PC-9 (cell line): ENCODE measurements around the gene ZDHHC8. TPM values are rescaled to one million over a fixed set of nuclear protein-coding genes. Genes with fewer than 3 reads are reported as not detected.

Experiments
- BruUV-seq: library from RNA; stranded (reverse); fragments of 400-500 nt; replicated peaks from 2 replicates; lab custom pipeline; 2021; lab: Mats Ljungman, UMichigan
- CTCF ChIA-PET: fragments of 300-600 bp; sonication (Branson Sonifier 250); formaldehyde crosslinking; loops from one replicate; lab custom pipeline; 2022; ENCODE audit warnings: antibody characterized with exemption; lab: Charles Lee
- POLR2A ChIA-PET: fragments of 300-600 bp; sonication (Branson Sonifier 250); formaldehyde crosslinking; loops from one replicate; lab custom pipeline; 2022; ENCODE audit warnings: antibody characterized with exemption; ENCODE audit not compliant: unreplicated experiment; lab: Charles Lee
- DNase-seq, 2 experiments: peaks; one replicate each; pipeline versions ENCODE4 v3.0.0 to v3.0.0-alpha.2; 2015 to 2022; ENCODE audit warnings: mixed read lengths in 1 of 2
- H2AFZ ChIP-seq: fragments of 200-600 bp; sonication (generic); 2 replicates; pipeline ENCODE4 v1.8.1; 2017; ENCODE audit warnings: antibody characterized with exemption
- H3F3A ChIP-seq: fragments of 200-600 bp; sonication (generic); 2 replicates; pipeline ENCODE4 v1.8.1; 2017; ENCODE audit warnings: antibody characterized with exemption, mild to moderate bottlenecking, low read depth; ENCODE audit not compliant: insufficient read depth
- H3K27ac ChIP-seq: fragments of 200-600 bp; sonication (generic); 2 replicates; pipeline ENCODE4 v1.6.1; 2016; ENCODE audit warnings: mixed run types
- H3K27me3 ChIP-seq: fragments of 200-600 bp; sonication (generic); 2 replicates; pipeline ENCODE4 v1.6.1; 2016; ENCODE audit warnings: low read depth, mixed run types; ENCODE audit not compliant: insufficient read depth
- H3K36me3 ChIP-seq: fragments of 200-600 bp; sonication (generic); 2 replicates; pipeline ENCODE4 v1.6.1; 2016; ENCODE audit warnings: low read depth, mixed run types
- H3K4me1 ChIP-seq: fragments of 200-600 bp; sonication (generic); replicated peaks from 2 replicates; pipeline ENCODE4 v1.6.1; 2016; ENCODE audit warnings: mixed run types; ENCODE audit not compliant: insufficient read depth
- H3K4me2 ChIP-seq: fragments of 200-600 bp; sonication (generic); 2 replicates; pipeline ENCODE4 v1.6.1; 2017; ENCODE audit warnings: mixed run types
- H3K4me3 ChIP-seq: fragments of 200-600 bp; sonication (generic); 2 replicates; pipeline ENCODE4 v1.6.1; 2016; ENCODE audit warnings: mixed run types
- H3K79me2 ChIP-seq: fragments of 200-600 bp; sonication (generic); 2 replicates; pipeline ENCODE4 v1.6.1; 2017; ENCODE audit warnings: low read depth, mixed run types
- H3K9me2 ChIP-seq: fragments of 200-600 bp; sonication (generic); 2 replicates; pipeline ENCODE4 v1.8.1; 2017; ENCODE audit warnings: mild to moderate bottlenecking; ENCODE audit not compliant: insufficient read depth
- H3K9me3 ChIP-seq: fragments of 200-600 bp; sonication (generic); 2 replicates; pipeline ENCODE4 v1.8.1; 2016; ENCODE audit warnings: low read depth; ENCODE audit not compliant: insufficient read depth
- H4K20me1 ChIP-seq: fragments of 200-600 bp; sonication (generic); 2 replicates; pipeline ENCODE4 v1.8.1; 2017; ENCODE audit not compliant: insufficient read depth
- EZH2 ChIP-seq: fragments of 200-600 bp; sonication (generic); IDR thresholded peaks from 2 replicates; pipeline ENCODE4 v1.8.0; 2017; ENCODE audit warnings: antibody characterized with exemption, low read depth
- intact Hi-C: fragments of 100-400 bp; cut with micrococcal nuclease; formaldehyde crosslinking; loops from one replicate; pipeline ENCODE4 v1.10.0; 2022; ENCODE audit not compliant: unreplicated experiment
- total RNA-seq: library from RNA; stranded (reverse); gene quantifications from 2 replicates; pipeline ENCODE4 v1.2.3, GENCODE V29; 2021
- TF ChIP-seq, protein P1 (sequence below): fragments of 200-600 bp; sonication (generic); conservative IDR thresholded peaks from 2 replicates; pipeline ENCODE4 v1.6.1; 2017; ENCODE audit warnings: mixed run types, antibody characterized with exemption, mild to moderate bottlenecking, moderate library complexity

Gene ZDHHC8
- total RNA-seq, 1 experiment from 2014 or later = 34.4 TPM

DNA sequence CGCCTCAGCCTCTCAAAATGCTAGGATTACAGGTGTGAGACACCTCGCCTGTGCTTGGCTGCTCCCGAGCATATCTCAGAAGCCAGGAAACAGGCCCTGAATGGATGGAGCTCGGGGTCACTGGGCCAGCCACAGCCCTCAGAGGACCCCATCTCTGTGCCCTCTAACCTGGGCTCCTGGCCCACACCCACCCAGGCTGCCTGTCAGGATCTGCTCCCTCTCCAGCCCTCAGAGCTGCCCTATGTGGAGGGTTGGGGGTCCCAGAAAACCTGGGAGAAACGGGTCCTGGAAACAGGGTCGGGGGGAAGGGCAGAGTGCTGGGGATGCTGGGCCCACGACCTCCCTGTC is 24.4 kb downstream of the ZDHHC8 start:
- no peak overlapping the region for H2AFZ ChIP-seq
- no peak overlapping the region for H3K4me2 ChIP-seq
- no peaks in the 10 kb centered on the region for H3K9me3 ChIP-seq
- H3K27me3 ChIP-seq = peaks cover 15% of the 10 kb centered on the region
- ChIA-PET CTCF (no interaction called here), POLR2A (no interaction called here)
- no peak overlapping the region for H3K4me3 ChIP-seq
- no TSS peak for BruUV-seq
- peaks cover 3% of the 10 kb centered on the region; the same call in 1 of the 2 replicates for H4K20me1 ChIP-seq
- no peaks in the 10 kb centered on the region for H3K36me3 ChIP-seq
- H3K9me2 ChIP-seq = no peaks in the 10 kb centered on the region
- H3K27ac ChIP-seq = no peak overlapping the region
- H3F3A ChIP-seq = no peaks in the 10 kb centered on the region
- no peaks in the 10 kb centered on the region for H3K4me1 ChIP-seq
- no peak for DNase-seq
- intact Hi-C loops = loop anchor here (5.0 to 10.0 kb wide), 3 partner anchors 261 to 539 kb away; no protein-coding TSS in a partner anchor
- no peaks in the 10 kb centered on the region for H3K79me2 ChIP-seq
- TF ChIP-seq EZH2 = no peak
- TF ChIP-seq, protein P1, sequence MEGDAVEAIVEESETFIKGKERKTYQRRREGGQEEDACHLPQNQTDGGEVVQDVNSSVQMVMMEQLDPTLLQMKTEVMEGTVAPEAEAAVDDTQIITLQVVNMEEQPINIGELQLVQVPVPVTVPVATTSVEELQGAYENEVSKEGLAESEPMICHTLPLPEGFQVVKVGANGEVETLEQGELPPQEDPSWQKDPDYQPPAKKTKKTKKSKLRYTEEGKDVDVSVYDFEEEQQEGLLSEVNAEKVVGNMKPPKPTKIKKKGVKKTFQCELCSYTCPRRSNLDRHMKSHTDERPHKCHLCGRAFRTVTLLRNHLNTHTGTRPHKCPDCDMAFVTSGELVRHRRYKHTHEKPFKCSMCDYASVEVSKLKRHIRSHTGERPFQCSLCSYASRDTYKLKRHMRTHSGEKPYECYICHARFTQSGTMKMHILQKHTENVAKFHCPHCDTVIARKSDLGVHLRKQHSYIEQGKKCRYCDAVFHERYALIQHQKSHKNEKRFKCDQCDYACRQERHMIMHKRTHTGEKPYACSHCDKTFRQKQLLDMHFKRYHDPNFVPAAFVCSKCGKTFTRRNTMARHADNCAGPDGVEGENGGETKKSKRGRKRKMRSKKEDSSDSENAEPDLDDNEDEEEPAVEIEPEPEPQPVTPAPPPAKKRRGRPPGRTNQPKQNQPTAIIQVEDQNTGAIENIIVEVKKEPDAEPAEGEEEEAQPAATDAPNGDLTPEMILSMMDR = no peak

DNA sequence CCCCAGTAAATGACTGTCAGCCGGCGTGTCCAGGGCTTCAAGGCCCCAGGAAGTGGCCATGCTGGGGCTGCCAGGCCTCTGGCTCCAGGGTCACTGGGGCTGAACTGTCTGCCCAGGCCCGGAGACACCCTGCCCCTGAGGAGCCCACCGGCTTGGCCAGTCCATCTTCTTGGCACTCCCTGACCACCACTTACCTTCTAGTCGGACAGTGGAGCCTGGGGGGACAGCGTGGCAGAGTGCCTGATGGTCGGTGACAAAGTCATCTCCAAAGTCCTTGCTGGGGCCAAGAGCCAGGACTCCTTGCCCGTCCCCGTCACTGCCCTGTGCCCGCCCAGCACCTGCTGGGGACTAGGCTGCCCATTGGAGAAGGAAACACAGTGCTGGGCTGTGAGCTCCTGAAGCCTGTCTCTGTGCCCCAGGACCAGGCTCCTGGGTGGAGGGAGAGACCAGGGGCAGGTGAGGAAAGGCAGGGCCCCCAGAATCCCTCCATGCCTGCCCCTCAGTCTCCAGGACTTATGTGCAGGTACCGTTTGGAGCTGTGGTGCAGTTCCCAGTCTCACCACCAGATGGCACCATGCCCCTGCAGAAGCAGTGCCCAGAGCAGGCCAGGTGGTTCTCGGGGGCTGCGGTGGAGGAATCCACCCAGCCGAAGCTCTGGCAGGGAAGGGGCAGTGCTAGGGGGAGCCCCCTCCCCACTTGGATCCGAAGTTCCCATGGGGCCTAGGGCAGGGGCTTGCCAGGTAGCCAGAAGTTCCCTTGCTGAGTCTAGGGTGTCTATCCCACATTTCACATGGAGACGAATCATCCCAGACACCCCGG is 25.2 kb downstream of the ZDHHC8 start:
- no peaks in the 10 kb centered on the region for H3F3A ChIP-seq
- H4K20me1 ChIP-seq = peaks cover 3% of the 10 kb centered on the region; the same call in 1 of the 2 replicates
- POLR2A ChIA-PET = no interaction called here
- H3K27me3 ChIP-seq = peaks cover 15% of the 10 kb centered on the region
- no peak overlapping the region for H3K27ac ChIP-seq
- no peaks in the 10 kb centered on the region for H3K9me3 ChIP-seq
- TF ChIP-seq, protein P1 = peak; percentile 97
- TF ChIP-seq EZH2 = no peak
- CTCF ChIA-PET = interaction anchor here (0.6 kb wide), 1 partner anchor 126 kb away, joined by 11 read pairs; no protein-coding TSS in a partner anchor
- BruUV-seq = no TSS peak
- no peaks in the 10 kb centered on the region for H3K4me1 ChIP-seq
- no peaks in the 10 kb centered on the region for H3K9me2 ChIP-seq
- peak; percentile 38 to 73 for DNase-seq
- no peak overlapping the region for H2AFZ ChIP-seq
- intact Hi-C loops = loop anchor here (1.0 to 10.0 kb wide), 5 partner anchors 81 to 538 kb away; no protein-coding TSS in a partner anchor
- no peak overlapping the region for H3K4me3 ChIP-seq
- H3K4me2 ChIP-seq = no peak overlapping the region
- H3K79me2 ChIP-seq = no peaks in the 10 kb centered on the region
- no peaks in the 10 kb centered on the region for H3K36me3 ChIP-seq

DNA sequence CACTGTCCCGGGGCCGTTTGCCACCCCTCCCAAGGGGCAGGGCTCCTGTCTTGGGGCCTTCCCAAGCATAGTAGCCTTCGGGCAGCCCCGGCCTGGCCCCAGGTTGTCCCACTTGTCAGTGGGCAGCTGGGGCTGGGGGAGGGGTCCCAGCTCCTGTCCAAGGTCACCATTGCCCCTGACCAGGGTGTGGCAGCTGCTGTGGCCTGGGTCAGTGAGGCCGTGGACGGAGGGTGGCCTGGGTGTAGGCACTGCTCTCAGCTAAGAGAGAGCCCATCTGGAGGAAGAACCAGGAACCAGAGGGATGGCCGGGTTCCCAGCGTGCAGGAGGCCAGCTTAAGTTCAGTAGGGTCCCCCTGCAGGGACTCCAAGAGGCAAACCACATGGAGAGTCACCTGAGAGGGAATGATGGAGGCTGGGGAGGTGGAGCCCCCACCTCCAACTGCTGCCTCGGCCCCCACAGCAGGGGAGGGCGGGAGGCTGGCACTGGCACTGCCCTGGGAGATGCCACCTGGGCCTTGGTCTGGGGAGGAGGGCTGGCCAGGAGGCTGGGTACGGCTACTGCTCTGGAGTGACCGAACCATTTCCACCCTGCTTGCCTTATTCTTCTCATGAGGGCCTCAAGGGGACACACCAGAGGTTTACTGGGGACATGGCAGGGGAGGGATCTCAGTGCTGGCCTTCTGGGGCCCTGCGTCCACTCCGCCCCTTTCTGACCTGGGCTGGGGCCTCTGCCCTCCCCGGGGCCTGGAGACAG is 26.0 kb downstream of the ZDHHC8 start:
- Histone ChIP-seq H3K27me3 (peaks cover 15% of the 10 kb centered on the region), H3K4me2 (no peak overlapping the region), H3F3A (no peaks in the 10 kb centered on the region), H3K9me3 (no peaks in the 10 kb centered on the region), H3K4me3 (no peak overlapping the region), H3K36me3 (no peaks in the 10 kb centered on the region), H2AFZ (no peak overlapping the region), H3K79me2 (no peaks in the 10 kb centered on the region), H3K4me1 (no peaks in the 10 kb centered on the region), H3K9me2 (no peaks in the 10 kb centered on the region), H4K20me1 (peaks cover 3% of the 10 kb centered on the region; the same call in 1 of the 2 replicates), H3K27ac (no peak overlapping the region)
- no TSS peak for BruUV-seq
- DNase-seq = no peak
- POLR2A ChIA-PET = no interaction called here
- intact Hi-C loops = loop anchor here (1.0 to 10.0 kb wide), 5 partner anchors 81 to 537 kb away; no protein-coding TSS in a partner anchor
- TF ChIP-seq EZH2 = no peak
- TF ChIP-seq, protein P1 = no peak
- CTCF ChIA-PET = interaction anchor here (0.6 kb wide), 1 partner anchor 126 kb away, joined by 11 read pairs; no protein-coding TSS in a partner anchor
